AML-193 (cell line): ENCODE data around the gene GALR2.

ENCODE experiments used
- DNase-seq, 2 experiments: peaks; one replicate each; lab custom pipeline; 2025; lab: John Stamatoyannopoulos, UW

Gene GALR2

GRCh38 chr17:76079956-76080767, 5.6 kb downstream of the GALR2 start:
- no peak for DNase-seq

- no peak for DNase-seq
These were observed 6.2 kb downstream of the GALR2 start for GRCh38 chr17:76080768-76081287.

GRCh38 chr17:76081295-76082210, 7.0 kb downstream of the GALR2 start:
- DNase-seq = no peak

- no peak for DNase-seq
These were observed 8.0 kb downstream of the GALR2 start for GRCh38 chr17:76082326-76083251.

GRCh38 chr17:76083536-76084182, 9.1 kb downstream of the GALR2 start:
- DNase-seq = no peak

GRCh38 chr17:76085066-76085730, 10.6 kb downstream of the GALR2 start:
- no peak for DNase-seq

GRCh38 chr17:76085731-76086366, 11.3 kb downstream of the GALR2 start:
- DNase-seq = no peak

GRCh38 chr17:76086384-76086783, 11.8 kb downstream of the GALR2 start:
- no peak for DNase-seq

- no peak for DNase-seq
These were observed 12.9 kb downstream of the GALR2 start for GRCh38 chr17:76087531-76087930.

GRCh38 chr17:76088041-76088867, 13.7 kb downstream of the GALR2 start:
- no peak for DNase-seq

GRCh38 chr17:76088868-76089576, 14.4 kb downstream of the GALR2 start:
- DNase-seq = no peak

GRCh38 chr17:76089680-76090516, 15.3 kb downstream of the GALR2 start:
- DNase-seq = no peak

GRCh38 chr17:76090517-76091129, 16.0 kb downstream of the GALR2 start:
- DNase-seq = no peak

GRCh38 chr17:76091526-76092286, 17.1 kb downstream of the GALR2 start:
- DNase-seq = no peak

GRCh38 chr17:76092526-76093413, 18.2 kb downstream of the GALR2 start:
- no peak for DNase-seq
